ENCODE results near the gene AOPEP.

GRCh38 chr9:94827584-94828304, 101.2 kb downstream of the AOPEP start:
- TF ChIP-seq CTCF (IDR thresholded peaks at IDR 0.05; ENCODE audit: insufficient read depth, low read depth, low read length) (no peak), EZH2 (IDR thresholded peaks at IDR 0.05; ENCODE audit: insufficient read depth, low read length) (no peak)

All from astrocyte (in vitro differentiated cells and primary cell).